Neuronal stem cell (in vitro differentiated cells): ENCODE data around the gene CD59.

Experiments
- DNase-seq: peaks from one replicate; pipeline ENCODE4 v3.0.0-alpha.2; 2013; ENCODE audit warnings: low spot score
- H2AFZ ChIP-seq: one replicate; pipeline ENCODE4 v1.6.1; 2013; ENCODE audit warnings: mild to moderate bottlenecking, low read length, inconsistent platforms
- H2AK5ac ChIP-seq: 2 replicates; pipeline ENCODE4 v1.6.1; 2013; ENCODE audit warnings: low read depth, mild to moderate bottlenecking, inconsistent platforms, low read length, moderate library complexity, mixed read lengths
- H2BK120ac ChIP-seq: 2 replicates; pipeline ENCODE4 v1.6.1; 2013; ENCODE audit warnings: low read depth, mild to moderate bottlenecking, inconsistent platforms, low read length, moderate library complexity, mixed read lengths
- H2BK12ac ChIP-seq: one replicate; pipeline ENCODE4 v1.6.1; 2013; ENCODE audit warnings: low read length, inconsistent platforms
- H2BK15ac ChIP-seq: 2 replicates; pipeline ENCODE4 v1.6.1; 2013; ENCODE audit warnings: mild to moderate bottlenecking, low read length, inconsistent platforms, mixed read lengths
- H2BK5ac ChIP-seq: one replicate; pipeline ENCODE4 v1.6.1; 2013; ENCODE audit warnings: inconsistent platforms, mild to moderate bottlenecking, low read length, moderate library complexity
- H3K14ac ChIP-seq: one replicate; pipeline ENCODE4 v1.6.1; 2013; ENCODE audit warnings: low read length, inconsistent platforms
- H3K18ac ChIP-seq: 2 replicates; pipeline ENCODE4 v1.6.1; 2013; ENCODE audit warnings: low read length, inconsistent platforms
- H3K23ac ChIP-seq: 2 replicates; pipeline ENCODE4 v1.6.1; 2013; ENCODE audit warnings: low read depth, mild to moderate bottlenecking, mixed read lengths, low read length, inconsistent platforms; ENCODE audit not compliant: poor library complexity
- H3K27ac ChIP-seq: replicated peaks from 3 replicates; pipeline ENCODE4 v1.5.1; 2013; ENCODE audit warnings: low read length, inconsistent platforms
- H3K27me3 ChIP-seq, 3 experiments: 2 replicates each; pipeline ENCODE4 v1.6.1; 2013; ENCODE audit warnings: low read length in 3 of 3, mild to moderate bottlenecking in 2 of 3, inconsistent platforms in 1 of 3, low read depth in 1 of 3, mixed read lengths in 1 of 3, moderate library complexity in 1 of 3; ENCODE audit not compliant: control insufficient read depth in 3 of 3, insufficient read depth in 3 of 3
- H3K36me3 ChIP-seq, 2 donors: replicated peaks in 1 of 2; 2 replicates each; pipeline ENCODE4 v1.6.1; 2013; ENCODE audit warnings: low read length in 2 of 2; ENCODE audit not compliant: control insufficient read depth in 2 of 2, insufficient read depth in 2 of 2
- H3K4ac ChIP-seq: 2 replicates; pipeline ENCODE4 v1.6.1; 2013; ENCODE audit warnings: inconsistent platforms, mild to moderate bottlenecking, low read length, moderate library complexity
- H3K4me1 ChIP-seq, 2 donors: 1 replicate in 1 of 2; 2 replicates in 1 of 2; pipeline ENCODE4 v1.6.1; 2013; ENCODE audit warnings: low read length in 2 of 2, low read depth in 1 of 2; ENCODE audit not compliant: control insufficient read depth in 2 of 2, insufficient read depth in 1 of 2
- H3K4me2 ChIP-seq: one replicate; pipeline ENCODE4 v1.6.1; 2013; ENCODE audit warnings: mild to moderate bottlenecking, low read length, inconsistent platforms; ENCODE audit not compliant: insufficient read depth, poor library complexity, severe bottlenecking
- H3K4me3 ChIP-seq, 2 donors: 2 replicates each; pipeline ENCODE4 v1.5.1; 2013; ENCODE audit warnings: low read length in 2 of 2, mild to moderate bottlenecking in 2 of 2, inconsistent platforms in 1 of 2, moderate library complexity in 1 of 2
- H3K79me1 ChIP-seq: one replicate; pipeline ENCODE4 v1.6.1; 2013; ENCODE audit warnings: low read depth, mild to moderate bottlenecking, inconsistent platforms, low read length, moderate library complexity
- H3K9ac ChIP-seq: one replicate; pipeline ENCODE4 v1.6.1; 2013; ENCODE audit warnings: mild to moderate bottlenecking, low read depth, low read length, inconsistent platforms; ENCODE audit not compliant: poor library complexity
- H3K9me3 ChIP-seq, 2 donors: replicated peaks in 1 of 2; 2 replicates each; pipeline versions ENCODE3 to v1.6.1; 2013; ENCODE audit warnings: low read length in 2 of 2, mild to moderate bottlenecking in 2 of 2, inconsistent platforms in 1 of 2, low read depth in 1 of 2, mixed read lengths in 1 of 2, moderate library complexity in 1 of 2; ENCODE audit not compliant: control insufficient read depth in 2 of 2, insufficient read depth in 1 of 2
- H4K8ac ChIP-seq: one replicate; pipeline ENCODE4 v1.6.1; 2013; ENCODE audit warnings: low read depth, mild to moderate bottlenecking, inconsistent platforms, low read length, moderate library complexity
- H4K91ac ChIP-seq: one replicate; pipeline ENCODE4 v1.6.1; 2013; ENCODE audit warnings: low read length, low read depth, mild to moderate bottlenecking, inconsistent platforms; ENCODE audit not compliant: poor library complexity
- WGBS, 2 donors: extraction: QIAGEN DNeasy Blood & Tissue Kit; methylation state at CpG; one replicate each; pipeline ENCODE4 v1.1.7; 2013; ENCODE audit warnings: missing lambda C conversion rate in 2 of 2, mixed read lengths in 1 of 2; ENCODE audit not compliant: insufficient read length in 2 of 2, insufficient replicate concordance in 1 of 2; ENCODE audit errors: extremely low coverage in 2 of 2; 5-methylcytosine and 5-hydroxymethylcytosine counted together

Gene CD59

DNA sequence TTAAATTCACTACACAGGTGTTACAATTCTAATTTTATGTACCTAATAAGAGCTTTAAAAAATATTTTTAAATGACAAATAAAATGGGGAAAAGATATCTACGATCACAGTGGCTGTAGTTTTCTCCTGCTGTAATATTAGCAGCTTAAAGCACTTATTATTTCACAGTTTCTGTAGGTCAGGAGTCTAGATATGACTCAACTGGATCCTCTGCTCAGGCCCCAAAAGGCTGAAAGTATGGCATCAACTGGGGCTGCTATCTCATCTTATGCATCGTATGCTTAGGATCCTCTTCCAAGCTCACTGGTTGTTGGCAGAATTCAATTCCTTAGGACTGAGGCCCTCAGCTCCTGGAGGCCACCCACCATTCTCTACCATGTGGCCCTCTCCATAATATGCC, 25.2 kb upstream of the CD59 start:
- H3K14ac ChIP-seq = no peak overlapping the region

GRCh38 chr11:33753304-33753967, 17.2 kb upstream of the CD59 start:
- no peak overlapping the region for H3K4me3 ChIP-seq
- no peak overlapping the region for H2AFZ ChIP-seq
- H3K27ac ChIP-seq = no peak overlapping the region
- no peak overlapping the region for H4K91ac ChIP-seq
- no peak overlapping the region for H2BK5ac ChIP-seq
- H2BK12ac ChIP-seq = no peak overlapping the region
- no peak overlapping the region for H2BK15ac ChIP-seq
- no peak overlapping the region for H4K8ac ChIP-seq
- H3K18ac ChIP-seq = no peak overlapping the region
- peaks cover 5 to 60% of the 10 kb centered on the region in 2 donors for H3K36me3 ChIP-seq
- no peak for DNase-seq
- H3K79me1 ChIP-seq = no peaks in the 10 kb centered on the region
- no peak overlapping the region for H3K9ac ChIP-seq
- no peak overlapping the region for H3K4me2 ChIP-seq
- no CpG with 5 or more reads among the region's 4 CpGs for WGBS, 2 donors
- H3K23ac ChIP-seq = no peak overlapping the region
- no peaks in the 10 kb centered on the region for H3K27me3 ChIP-seq
- no peaks in the 10 kb centered on the region for H3K4me1 ChIP-seq
- no peak overlapping the region for H3K4ac ChIP-seq
- H2BK120ac ChIP-seq = no peak overlapping the region
- no peak overlapping the region for H2AK5ac ChIP-seq
- no peaks in the 10 kb centered on the region for H3K9me3 ChIP-seq
- H3K14ac ChIP-seq = no peak overlapping the region

More for the DNA sequence above, 25.2 kb upstream of the CD59 start:
- H2BK15ac ChIP-seq = no peak overlapping the region
- H4K8ac ChIP-seq = no peak overlapping the region
- H3K9me3 ChIP-seq = peaks cover 1 to 19% of the 10 kb centered on the region in 2 donors
- H3K23ac ChIP-seq = no peak overlapping the region
- no peak for DNase-seq
- H3K79me1 ChIP-seq = no peaks in the 10 kb centered on the region
- peaks cover 3 to 65% of the 10 kb centered on the region in 2 donors for H3K36me3 ChIP-seq
- H2AFZ ChIP-seq = no peak overlapping the region
- no peak overlapping the region for H2BK12ac ChIP-seq
- H2BK120ac ChIP-seq = no peak overlapping the region
- no peak overlapping the region for H2BK5ac ChIP-seq
- WGBS, 2 donors = no CpG with 5 or more reads among the region's 2 CpGs
- H4K91ac ChIP-seq = no peak overlapping the region
- no peak overlapping the region for H3K18ac ChIP-seq
- H3K27ac ChIP-seq = no peak overlapping the region
- H3K4me2 ChIP-seq = no peak overlapping the region
- no peak overlapping the region for H3K4ac ChIP-seq
- no peaks in the 10 kb centered on the region for H3K27me3 ChIP-seq
- no peak overlapping the region for H3K4me3 ChIP-seq
- H3K4me1 ChIP-seq = no peaks in the 10 kb centered on the region
- H2AK5ac ChIP-seq = no peak overlapping the region
- H3K9ac ChIP-seq = no peak overlapping the region

GRCh38 chr11:33751878-33752277, 15.7 kb upstream of the CD59 start:
- no peak overlapping the region for H2AFZ ChIP-seq
- no peaks in the 10 kb centered on the region for H3K27me3 ChIP-seq
- H3K14ac ChIP-seq = no peak overlapping the region
- WGBS, 2 donors = no CpG with 5 or more reads among the region's 3 CpGs
- no peaks in the 10 kb centered on the region for H3K79me1 ChIP-seq
- no peak overlapping the region for H2BK12ac ChIP-seq
- no peak overlapping the region for H3K9ac ChIP-seq
- no peak overlapping the region for H3K4me2 ChIP-seq
- H3K4me1 ChIP-seq = no peaks in the 10 kb centered on the region
- H4K91ac ChIP-seq = no peak overlapping the region
- no peak overlapping the region for H2BK120ac ChIP-seq
- H3K4ac ChIP-seq = no peak overlapping the region
- H2AK5ac ChIP-seq = no peak overlapping the region
- no peak overlapping the region for H2BK15ac ChIP-seq
- no peak overlapping the region for H3K18ac ChIP-seq
- no peak overlapping the region for H2BK5ac ChIP-seq
- H3K23ac ChIP-seq = no peak overlapping the region
- no peak overlapping the region for H3K4me3 ChIP-seq
- H3K9me3 ChIP-seq = no peaks in the 10 kb centered on the region
- no peak overlapping the region for H3K27ac ChIP-seq
- H3K36me3 ChIP-seq = peaks cover 5 to 53% of the 10 kb centered on the region in 2 donors
- H4K8ac ChIP-seq = no peak overlapping the region
- no peak for DNase-seq

GRCh38 chr11:33747979-33748378, 11.8 kb upstream of the CD59 start:
- no CpG with 5 or more reads among the region's 2 CpGs for WGBS, 2 donors
- no peak overlapping the region for H2BK5ac ChIP-seq
- H3K9me3 ChIP-seq = no peaks in the 10 kb centered on the region
- H2BK15ac ChIP-seq = no peak overlapping the region
- H3K4me1 ChIP-seq = no peaks in the 10 kb centered on the region
- no peak overlapping the region for H4K8ac ChIP-seq
- no peak overlapping the region for H2BK120ac ChIP-seq
- H2AK5ac ChIP-seq = no peak overlapping the region
- no peaks in the 10 kb centered on the region for H3K79me1 ChIP-seq
- no peak overlapping the region for H3K4ac ChIP-seq
- H3K9ac ChIP-seq = no peak overlapping the region
- no peak overlapping the region for H2AFZ ChIP-seq
- no peak overlapping the region for H3K14ac ChIP-seq
- H3K27me3 ChIP-seq = no peaks in the 10 kb centered on the region
- H3K27ac ChIP-seq = no peak overlapping the region
- H4K91ac ChIP-seq = no peak overlapping the region
- H3K18ac ChIP-seq = no peak overlapping the region
- no peak overlapping the region for H3K4me2 ChIP-seq
- peaks cover 2 to 37% of the 10 kb centered on the region in 2 donors for H3K36me3 ChIP-seq
- H2BK12ac ChIP-seq = no peak overlapping the region
- H3K4me3 ChIP-seq = no peak overlapping the region
- DNase-seq = no peak
- no peak overlapping the region for H3K23ac ChIP-seq
